HG03066 (cell line): Measurements from ENCODE around the gene CRB2.

Experiments used
- ATAC-seq: cut with Tn5 transposase; IDR thresholded peaks from one replicate; pipeline ENCODE4 v1.9.1; 2021; ENCODE audit warnings: low read depth; ENCODE audit not compliant: unreplicated experiment

Gene CRB2

DNA sequence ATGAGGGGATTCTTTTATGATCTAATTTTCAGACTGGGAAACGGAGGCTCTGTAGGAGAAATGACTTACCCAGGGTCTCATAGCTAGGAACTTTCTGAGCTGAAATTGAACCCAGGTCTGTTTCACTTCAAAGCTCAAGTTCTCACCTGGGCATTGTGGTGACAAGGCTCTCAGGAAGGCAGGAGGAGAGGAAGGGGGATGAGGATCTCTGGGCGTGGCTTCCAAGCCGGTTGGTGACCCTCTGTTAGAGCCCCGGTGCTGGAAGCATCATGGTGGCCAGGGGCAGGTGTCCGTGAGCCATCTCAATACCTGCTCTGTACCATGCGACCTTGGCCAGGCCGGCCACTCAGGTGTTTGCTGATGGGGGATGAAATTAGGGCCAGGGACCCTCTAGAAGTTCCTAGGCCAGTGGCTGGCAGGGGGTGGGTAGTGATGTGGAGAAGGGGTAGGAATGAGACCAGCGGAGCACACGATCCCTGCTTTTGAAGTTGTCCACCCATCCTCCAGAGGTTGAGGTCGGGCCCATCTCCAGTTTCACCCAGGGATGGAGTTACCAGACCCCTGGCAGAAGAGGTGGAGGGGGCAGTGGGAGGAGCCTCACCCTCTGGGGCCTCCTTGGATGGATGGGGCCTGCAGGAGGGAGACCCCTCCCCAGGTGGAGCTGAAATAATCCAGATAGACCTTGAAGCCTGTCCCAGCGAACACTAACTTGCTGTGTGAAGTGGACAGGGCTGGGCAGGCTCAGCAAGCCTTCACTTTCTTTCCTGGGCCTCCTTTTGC lies 5.9 kb downstream of the CRB2 start:
- no peak for ATAC-seq

DNA sequence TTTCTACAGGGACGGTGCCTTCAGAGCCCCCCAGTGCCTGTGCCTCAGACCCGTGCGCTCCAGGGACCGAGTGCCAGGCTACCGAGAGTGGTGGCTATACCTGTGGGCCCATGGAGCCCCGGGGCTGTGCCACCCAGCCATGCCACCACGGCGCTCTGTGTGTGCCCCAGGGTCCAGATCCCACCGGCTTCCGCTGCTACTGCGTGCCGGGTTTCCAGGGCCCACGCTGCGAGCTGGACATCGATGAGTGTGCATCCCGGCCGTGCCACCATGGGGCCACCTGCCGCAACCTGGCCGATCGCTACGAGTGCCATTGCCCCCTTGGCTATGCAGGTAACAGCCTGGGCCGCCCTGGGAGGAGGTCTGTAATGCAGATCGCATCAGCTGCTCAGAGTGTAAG lies 6.9 kb downstream of the CRB2 start:
- ATAC-seq, result no peak

DNA sequence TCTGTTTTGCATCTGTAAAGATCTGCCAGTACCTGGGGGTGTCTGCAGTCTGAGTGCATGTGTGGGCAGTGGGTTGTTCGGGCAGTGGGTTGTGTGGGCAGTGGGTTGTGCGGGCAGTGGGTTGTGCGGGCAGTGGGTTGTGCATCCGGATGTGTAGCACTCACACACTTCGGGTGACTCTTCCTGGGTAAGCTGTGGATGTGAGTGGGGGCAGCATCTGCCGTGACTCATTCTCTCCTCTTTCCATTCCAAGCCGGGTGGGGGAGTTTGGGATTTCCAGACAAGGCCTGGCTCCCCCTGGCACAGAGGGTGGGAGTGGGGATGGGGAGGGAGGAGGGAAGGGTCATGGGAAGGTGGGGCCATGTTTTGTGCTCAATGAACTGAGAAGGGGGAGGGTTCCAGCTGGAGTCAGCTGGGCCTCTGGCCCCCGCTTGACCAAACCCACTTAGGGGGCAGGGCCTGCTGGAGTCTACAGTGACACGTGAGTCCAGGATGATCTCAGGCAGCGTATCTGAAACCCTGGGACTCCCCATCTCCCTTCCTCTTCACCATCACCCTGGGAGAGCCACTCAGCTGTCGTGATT lies 8.3 kb downstream of the CRB2 start:
- no peak for ATAC-seq

DNA sequence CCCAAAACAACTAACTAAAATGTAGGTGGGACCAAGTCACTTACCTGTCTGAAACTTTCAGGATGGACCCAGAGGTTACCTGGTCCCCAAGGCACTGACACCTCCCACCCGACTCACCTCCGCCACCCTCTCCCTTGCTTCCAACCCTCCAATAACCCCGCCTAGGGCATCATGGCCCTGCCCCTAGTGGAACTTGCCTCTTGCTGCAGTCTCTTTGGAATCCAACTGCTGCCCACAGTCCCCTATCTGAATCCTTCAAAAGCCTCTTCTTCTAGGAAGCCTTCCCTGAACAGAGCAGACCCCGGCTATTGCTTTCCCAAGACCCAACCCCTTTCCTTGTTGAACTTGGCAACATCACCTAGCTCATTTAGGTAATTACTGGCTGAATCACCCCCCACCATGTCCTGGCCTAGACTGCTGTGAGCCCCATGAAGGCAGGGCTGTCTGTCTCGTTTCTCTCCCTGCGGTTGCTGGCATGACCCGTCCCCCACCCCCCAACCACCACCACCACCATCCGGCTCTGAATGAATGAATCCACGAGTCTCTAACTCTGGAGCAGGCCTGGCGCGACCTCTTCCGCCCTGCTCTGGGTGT lies 9.4 kb downstream of the CRB2 start:
- no peak for ATAC-seq

DNA sequence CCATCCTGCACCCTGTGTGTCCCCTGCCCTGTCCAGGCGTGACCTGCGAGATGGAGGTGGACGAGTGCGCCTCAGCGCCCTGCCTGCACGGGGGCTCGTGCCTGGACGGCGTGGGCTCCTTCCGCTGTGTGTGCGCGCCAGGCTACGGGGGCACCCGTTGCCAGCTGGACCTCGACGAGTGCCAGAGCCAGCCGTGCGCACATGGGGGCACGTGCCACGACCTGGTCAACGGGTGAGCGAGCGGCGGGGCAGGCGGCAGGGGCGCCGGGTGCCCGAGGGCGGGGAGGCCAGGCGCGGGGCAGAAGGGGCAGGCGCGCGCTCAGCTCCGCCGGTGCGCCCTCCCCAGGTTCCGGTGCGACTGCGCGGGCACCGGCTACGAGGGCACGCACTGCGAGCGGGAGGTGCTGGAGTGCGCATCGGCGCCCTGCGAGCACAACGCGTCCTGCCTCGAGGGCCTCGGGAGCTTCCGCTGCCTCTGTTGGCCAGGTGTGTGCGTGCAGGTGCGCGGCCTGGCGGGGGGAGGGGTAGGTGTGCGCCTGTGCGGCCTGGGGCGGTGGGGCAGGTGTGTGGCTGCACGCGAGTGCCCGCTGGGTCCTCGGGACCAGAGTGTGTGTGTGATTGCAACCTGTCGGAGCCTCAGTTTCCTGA lies 10.0 kb downstream of the CRB2 start:
- no peak for ATAC-seq

DNA sequence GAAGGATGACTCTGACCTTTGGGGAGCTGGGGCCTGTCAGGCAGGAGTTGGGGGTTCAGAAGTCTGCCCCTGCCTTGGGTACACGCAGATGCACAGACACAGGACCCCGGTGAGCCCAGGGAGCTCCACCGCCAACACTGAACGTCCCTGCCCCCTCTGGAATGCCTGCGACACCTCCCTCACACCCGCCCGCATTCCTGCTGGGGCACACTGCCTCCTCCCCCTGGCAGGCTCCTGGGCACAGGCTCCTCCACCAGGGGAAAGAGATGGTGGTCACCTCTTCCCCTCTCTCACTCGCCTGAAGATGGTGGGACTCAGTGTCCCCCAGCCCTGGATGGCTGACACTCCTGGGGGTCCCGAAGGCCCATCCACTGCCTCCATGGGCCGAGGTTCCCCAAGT lies 12.0 kb downstream of the CRB2 start:
- ATAC-seq, result no peak

DNA sequence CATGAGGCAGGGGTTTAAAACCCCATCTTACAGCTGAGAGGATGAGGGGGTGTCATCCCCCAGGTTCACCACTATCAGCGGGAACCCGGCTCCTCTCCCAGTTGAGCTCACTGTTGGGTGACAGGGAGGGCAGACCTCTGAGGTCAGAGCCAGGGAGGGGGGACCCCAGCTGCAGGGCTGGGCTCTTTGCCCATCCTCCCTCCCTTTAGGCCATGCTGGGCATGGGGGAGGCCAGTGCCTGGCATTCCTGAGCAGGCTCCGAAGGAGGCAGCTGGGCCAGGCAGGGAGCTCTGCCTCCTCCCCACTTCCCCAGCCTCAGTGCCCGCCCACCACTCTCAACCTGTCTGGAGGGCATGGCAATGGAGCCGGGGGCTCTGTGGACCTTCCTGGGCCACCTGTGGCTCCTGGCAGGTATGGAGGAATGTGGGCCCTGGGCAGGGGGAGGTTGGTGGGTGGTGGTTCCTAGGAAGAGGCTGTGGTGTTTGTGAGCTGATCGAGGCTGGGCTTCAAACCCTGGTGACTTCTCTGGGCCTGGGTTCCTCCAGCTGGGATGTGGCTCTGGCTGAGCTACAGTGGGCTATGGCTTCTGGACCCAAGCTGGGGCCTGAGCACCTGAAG lies 12.6 kb downstream of the CRB2 start:
- ATAC-seq, result no peak

DNA sequence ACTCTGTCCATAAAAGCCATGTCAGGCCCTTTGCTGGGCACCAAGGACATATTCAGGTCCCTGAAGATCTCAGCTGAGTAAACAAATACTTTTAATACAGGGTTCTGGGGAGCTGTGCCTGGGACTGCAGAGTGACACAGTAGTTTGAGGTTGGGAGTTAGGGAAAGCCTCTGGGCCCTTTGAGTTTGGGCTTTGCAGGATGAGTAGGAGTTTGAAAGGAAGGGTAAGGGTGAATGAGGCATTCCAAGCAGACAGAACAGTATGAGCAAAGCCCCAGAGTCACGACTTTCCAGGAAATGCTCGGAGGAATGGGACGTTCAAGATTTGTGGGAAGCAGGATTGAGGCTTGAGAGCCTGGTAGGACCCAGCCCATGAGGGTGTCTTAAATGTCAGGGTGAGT lies 13.3 kb downstream of the CRB2 start:
- ATAC-seq, result no peak

DNA sequence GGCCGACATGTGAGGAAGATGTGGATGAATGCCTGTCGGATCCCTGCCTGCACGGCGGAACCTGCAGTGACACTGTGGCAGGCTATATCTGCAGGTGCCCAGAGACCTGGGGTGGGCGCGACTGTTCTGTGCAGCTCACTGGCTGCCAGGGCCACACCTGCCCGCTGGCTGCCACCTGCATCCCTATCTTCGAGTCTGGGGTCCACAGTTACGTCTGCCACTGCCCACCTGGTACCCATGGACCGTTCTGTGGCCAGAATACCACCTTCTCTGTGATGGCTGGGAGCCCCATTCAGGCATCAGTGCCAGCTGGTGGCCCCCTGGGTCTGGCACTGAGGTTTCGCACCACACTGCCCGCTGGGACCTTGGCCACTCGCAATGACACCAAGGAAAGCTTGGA lies 14.1 kb downstream of the CRB2 start:
- ATAC-seq, result no peak

DNA sequence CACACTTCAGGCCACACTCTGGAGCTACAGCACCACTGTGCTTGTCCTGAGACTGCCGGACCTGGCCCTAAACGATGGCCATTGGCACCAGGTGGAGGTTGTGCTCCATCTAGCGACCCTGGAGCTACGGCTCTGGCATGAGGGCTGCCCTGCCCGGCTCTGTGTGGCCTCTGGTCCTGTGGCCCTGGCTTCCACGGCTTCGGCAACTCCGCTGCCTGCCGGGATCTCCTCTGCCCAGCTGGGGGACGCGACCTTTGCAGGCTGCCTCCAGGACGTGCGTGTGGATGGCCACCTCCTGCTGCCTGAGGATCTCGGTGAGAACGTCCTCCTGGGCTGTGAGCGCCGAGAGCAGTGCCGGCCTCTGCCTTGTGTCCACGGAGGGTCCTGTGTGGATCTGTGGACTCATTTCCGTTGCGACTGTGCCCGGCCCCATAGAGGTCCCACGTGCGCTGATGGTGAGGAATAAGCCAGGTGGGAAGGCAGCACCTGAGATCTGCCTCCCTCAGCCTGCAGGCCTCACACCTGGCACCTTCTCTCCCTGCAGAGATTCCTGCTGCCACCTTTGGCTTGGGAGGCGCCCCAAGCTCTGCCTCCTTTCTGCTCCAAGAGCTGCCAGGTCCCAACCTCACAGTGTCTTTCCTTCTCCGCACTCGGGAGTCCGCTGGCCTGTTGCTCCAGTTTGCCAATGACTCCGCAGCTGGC lies 14.7 kb downstream of the CRB2 start:
- no peak for ATAC-seq

DNA sequence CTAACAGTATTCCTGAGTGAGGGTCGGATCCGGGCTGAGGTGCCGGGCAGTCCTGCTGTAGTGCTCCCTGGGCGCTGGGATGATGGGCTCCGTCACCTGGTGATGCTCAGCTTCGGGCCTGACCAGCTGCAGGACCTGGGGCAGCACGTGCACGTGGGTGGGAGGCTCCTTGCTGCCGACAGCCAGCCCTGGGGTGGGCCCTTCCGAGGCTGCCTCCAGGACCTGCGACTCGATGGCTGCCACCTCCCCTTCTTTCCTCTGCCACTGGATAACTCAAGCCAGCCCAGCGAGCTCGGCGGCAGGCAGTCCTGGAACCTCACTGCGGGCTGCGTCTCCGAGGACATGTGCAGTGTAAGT lies 15.2 kb downstream of the CRB2 start:
- ATAC-seq, result no peak

DNA sequence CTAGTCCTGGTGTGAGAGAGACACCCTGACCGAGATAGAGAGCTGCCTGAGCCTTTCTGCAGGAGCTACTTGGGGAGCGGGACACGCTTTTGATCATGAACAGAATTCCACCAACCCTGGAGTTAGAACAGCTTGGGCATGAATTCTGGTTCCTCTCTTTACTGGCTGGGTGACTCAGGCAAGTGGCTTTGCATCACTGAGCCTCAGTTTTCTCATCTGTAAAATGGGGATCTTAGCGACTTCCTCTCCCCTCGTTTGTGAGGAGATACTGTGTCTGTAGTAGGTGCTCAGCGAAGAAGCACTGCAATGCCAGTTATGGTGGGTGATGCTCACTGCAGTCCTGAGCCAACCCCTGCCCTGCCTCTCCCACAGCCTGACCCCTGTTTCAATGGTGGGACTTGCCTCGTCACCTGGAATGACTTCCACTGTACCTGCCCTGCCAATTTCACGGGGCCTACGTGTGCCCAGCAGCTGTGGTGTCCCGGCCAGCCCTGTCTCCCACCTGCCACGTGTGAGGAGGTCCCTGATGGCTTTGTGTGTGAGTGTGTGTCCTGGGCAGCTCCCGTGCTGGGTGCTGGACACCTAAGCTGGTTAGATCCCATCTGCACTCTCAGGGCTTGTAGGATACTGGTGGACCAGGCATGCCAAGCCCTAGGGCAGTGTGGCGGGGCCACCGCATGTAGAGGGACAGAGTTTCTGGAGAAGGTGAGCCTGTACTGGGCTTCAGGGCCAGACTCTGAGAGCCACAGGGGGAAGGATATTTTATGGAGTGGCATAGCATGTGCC lies 16.0 kb downstream of the CRB2 start:
- no peak for ATAC-seq

DNA sequence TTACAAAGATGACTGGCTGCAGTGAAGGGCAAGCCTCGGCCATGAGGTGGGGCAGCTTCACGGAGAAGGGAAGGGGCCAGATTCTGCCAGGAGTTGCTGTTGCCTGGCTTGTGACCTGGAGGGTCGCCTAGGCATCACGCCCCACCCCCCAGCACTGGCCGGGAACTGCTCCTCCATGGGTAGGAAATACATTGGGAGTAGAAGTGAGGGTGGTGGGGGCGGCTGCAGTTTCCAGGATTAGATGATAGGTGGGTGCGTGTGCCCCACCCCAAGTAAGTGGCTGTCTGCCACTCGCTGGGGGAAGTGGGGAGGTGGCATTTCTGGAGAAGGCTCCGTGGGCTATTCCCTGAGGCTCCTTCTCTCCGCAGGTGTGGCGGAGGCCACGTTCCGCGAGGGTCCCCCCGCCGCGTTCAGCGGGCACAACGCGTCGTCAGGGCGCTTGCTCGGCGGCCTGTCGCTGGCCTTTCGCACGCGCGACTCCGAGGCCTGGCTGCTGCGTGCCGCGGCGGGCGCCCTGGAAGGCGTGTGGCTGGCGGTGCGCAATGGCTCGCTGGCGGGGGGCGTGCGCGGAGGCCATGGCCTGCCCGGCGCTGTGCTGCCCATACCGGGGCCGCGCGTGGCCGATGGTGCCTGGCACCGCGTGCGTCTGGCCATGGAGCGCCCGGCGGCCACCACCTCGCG lies 16.9 kb downstream of the CRB2 start:
- no peak for ATAC-seq

DNA sequence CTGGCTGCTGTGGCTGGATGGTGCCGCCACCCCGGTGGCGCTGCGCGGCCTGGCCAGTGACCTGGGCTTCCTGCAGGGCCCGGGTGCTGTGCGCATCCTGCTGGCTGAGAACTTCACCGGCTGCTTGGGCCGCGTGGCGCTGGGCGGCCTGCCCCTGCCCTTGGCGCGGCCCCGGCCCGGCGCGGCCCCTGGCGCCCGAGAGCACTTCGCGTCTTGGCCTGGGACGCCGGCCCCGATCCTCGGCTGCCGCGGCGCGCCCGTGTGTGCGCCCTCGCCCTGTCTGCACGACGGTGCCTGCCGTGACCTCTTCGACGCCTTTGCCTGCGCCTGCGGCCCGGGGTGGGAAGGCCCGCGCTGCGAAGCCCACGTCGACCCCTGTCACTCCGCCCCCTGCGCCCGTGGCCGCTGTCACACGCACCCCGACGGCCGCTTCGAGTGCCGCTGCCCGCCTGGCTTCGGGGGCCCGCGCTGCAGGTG lies 17.5 kb downstream of the CRB2 start:
- no peak for ATAC-seq

DNA sequence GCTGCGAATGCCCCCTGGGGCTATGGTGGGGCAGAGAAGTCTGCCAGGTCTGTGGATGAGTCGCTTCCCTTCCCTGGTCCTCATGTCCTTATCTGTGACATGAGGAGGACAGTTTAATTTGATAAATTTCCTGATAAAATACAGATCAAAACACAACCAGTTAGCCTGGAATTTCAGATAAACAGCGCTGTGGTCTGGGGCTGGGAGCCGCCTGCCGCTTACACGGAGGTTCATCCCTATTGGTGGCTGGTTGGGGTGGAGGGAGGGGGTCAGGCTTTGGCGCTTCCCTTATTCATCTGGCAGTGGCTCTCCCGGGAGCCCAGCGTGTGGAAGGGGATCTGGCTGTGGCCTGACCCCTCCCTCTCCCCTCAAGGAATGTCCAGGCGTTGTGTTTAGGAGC lies 17.9 kb downstream of the CRB2 start:
- no peak for ATAC-seq

DNA sequence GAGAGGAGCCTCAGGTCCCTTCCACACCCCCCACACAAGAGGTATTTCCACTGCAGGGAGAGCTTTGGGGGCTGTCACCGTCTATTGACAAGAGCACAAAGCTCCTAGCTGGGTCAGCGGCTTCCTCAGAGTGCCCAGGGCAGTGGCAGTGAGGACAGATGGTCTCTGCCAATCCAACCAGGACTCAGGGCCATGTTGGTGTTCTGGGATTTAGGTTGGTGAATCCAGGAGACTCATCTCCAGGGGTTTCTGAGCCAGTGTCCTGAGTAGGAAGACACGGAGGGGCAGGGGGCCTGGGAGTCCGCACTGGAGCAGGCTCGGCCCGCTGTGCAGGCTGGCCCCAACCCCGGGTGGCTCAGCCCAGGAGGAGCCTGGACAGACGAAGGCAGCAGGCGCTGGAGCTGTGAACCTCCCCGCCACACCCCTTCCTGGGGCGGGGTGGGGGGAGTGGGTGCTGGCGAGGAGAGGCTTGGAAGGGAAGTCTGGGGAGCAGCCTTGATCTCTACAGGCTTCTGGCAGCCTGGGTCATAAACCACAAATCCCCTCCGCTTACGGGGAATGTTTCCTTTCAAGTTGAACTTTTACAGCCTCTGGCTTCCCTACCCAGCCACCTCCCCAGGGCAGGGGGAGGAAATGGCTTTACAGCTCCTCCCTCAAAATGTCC lies 19.6 kb downstream of the CRB2 start:
- no peak for ATAC-seq

DNA sequence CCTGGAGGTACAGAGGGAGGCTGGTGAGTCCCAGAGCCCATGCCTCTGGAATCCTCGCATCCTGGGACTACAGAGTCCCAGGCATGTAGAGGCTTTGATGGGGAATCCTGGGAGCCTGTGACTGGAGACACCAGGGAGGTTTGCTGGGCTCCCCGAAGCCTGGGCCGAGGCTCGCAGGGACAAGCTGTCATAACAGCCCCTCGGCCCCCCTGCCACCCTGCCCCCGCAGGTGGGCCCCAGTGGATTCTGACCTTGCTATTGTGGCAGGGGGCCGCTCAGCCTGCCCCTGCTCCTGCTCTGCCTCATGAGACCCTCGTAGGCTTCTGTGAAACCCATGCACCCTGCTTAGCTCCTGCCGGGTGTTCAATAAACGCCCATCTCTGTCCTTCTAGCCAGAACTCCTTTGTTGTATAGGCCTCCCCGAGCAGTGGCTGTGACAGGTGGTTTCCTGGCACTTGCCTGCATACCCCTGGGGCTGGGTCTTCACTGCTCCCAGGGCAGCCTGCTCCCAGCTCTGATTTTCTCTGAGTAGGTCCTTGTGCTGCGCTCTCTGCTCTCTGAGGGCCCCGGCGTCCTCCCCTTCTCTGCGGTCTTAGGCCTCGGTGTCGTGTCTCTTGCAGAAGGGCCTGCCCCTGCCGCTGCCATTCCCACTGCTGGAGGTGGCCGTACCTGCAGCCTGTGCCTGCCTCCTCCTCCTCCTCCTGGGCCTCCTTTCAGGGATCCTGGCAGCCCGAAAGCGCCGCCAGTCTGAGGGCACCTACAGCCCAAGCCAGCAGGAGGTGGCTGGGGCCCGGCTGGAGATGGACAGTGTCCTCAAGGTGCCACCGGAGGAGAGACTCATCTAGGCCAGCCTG lies 20.4 kb downstream of the CRB2 start:
- no peak for ATAC-seq
